HepG2 (cell line): Measurements from ENCODE around the gene NLRP12. TPM values are rescaled to one million over a fixed set of nuclear protein-coding genes. Genes with fewer than 3 reads are reported as not detected.
"Not testable (repeated sequence)": the region's sequence is repeated elsewhere in the genome, so short reads cannot be mapped to it uniquely, and the experiment has no call there.

ENCODE experiments used
- ATAC-seq: fragments of 200-7000 bp; cut with Tn5 transposase; 3 replicates; pipeline ENCODE4 v1.9.1; 2020; ENCODE audit warnings: mild to moderate bottlenecking, moderate library complexity
- BruUV-seq: library from RNA; stranded (reverse); fragments of 400-500 nt; replicated peaks from 2 replicates; lab custom pipeline; 2021; lab: Mats Ljungman, UMichigan
- CTCF ChIA-PET: fragments of 300-600 bp; formaldehyde crosslinking; extraction: SDS; loops from one replicate; lab custom pipeline; 2021; ENCODE audit warnings: low total read pairs, inconsistent platforms, low intra/inter-chr PET ratio; lab: Yijun Ruan, JAX
- POLR2A ChIA-PET: fragments of 350-600 bp; sonication (Branson Sonifier 250); formaldehyde crosslinking; loops from one replicate; lab custom pipeline; 2020; ENCODE audit warnings: antibody characterized with exemption, inconsistent platforms; lab: Yijun Ruan, JAX
- DNase-seq: peaks from one replicate; pipeline ENCODE4 v3.0.0-alpha.2; 2015; ENCODE audit warnings: low spot score
- FAIRE-seq: peaks from 3 replicates; lab custom pipeline; 2011; peaks lifted over from hg19 to GRCh38; lab: Jason Lieb, UNC
- H2AFZ ChIP-seq: one replicate; pipeline ENCODE4 v1.6.1; 2011; ENCODE audit warnings: low read length, inconsistent platforms
- H3K27ac ChIP-seq: fragments of 300-600 bp; 3 replicates; pipeline ENCODE4 v1.8.0; 2011; ENCODE audit warnings: mixed run types, mild to moderate bottlenecking, mixed read lengths, low read length, inconsistent platforms; ENCODE audit not compliant: insufficient read depth; ENCODE audit errors: extremely low read length
- H3K27me3 ChIP-seq, 2 experiments: fragments of 200-600 bp in 1 of 2; 2 replicates in 1 of 2; 3 replicates in 1 of 2; pipeline versions ENCODE4 v1.6.0 to v1.8.0; 2011; ENCODE audit warnings: low read length in 2 of 2, mild to moderate bottlenecking in 2 of 2, moderate library complexity in 2 of 2, inconsistent platforms in 1 of 2; ENCODE audit not compliant: insufficient read depth in 2 of 2, control insufficient read depth in 1 of 2
- H3K36me3 ChIP-seq, 2 experiments: fragments of 200-600 bp in 1 of 2; replicated peaks in 1 of 2; 2 replicates in 1 of 2; 3 replicates in 1 of 2; pipeline versions ENCODE4 v1.5.1 to v1.8.0; 2011; ENCODE audit warnings: low read length in 2 of 2, inconsistent platforms in 1 of 2; ENCODE audit not compliant: insufficient read depth in 2 of 2, control insufficient read depth in 1 of 2
- H3K4me1 ChIP-seq: 2 replicates; pipeline ENCODE4 v1.5.1; 2012; ENCODE audit warnings: low read length, inconsistent platforms; ENCODE audit not compliant: insufficient read depth
- H3K4me2 ChIP-seq: 2 replicates; pipeline ENCODE4 v1.6.0; 2011; ENCODE audit warnings: low read depth, low read length, inconsistent platforms
- H3K4me3 ChIP-seq, 3 experiments: fragments of 200-600 bp in 1 of 3; sonication (generic), shearing (Covaris generic) in 1 of 3; replicated peaks in 1 of 3; 2 replicates each; pipeline ENCODE4 v1.5.1; 2011 to 2016; ENCODE audit warnings: low read length in 3 of 3, inconsistent platforms in 2 of 3, low read depth in 2 of 3, mild to moderate bottlenecking in 2 of 3, control low read depth in 1 of 3, mixed read lengths in 1 of 3; ENCODE audit not compliant: insufficient read depth in 1 of 3
- H3K79me2 ChIP-seq: one replicate; pipeline ENCODE4 v1.6.1; 2011; ENCODE audit warnings: low read length, inconsistent platforms; ENCODE audit not compliant: insufficient read depth
- H3K9ac ChIP-seq: 2 replicates; pipeline ENCODE4 v1.6.0; 2011; ENCODE audit warnings: mild to moderate bottlenecking, low read depth, low read length, inconsistent platforms; ENCODE audit not compliant: insufficient read depth
- H3K9me3 ChIP-seq: 2 replicates; pipeline ENCODE4 v1.5.1; 2012; ENCODE audit warnings: mild to moderate bottlenecking, low read length
- H4K20me1 ChIP-seq: 2 replicates; pipeline ENCODE4 v1.6.0; 2011; ENCODE audit warnings: inconsistent platforms, mild to moderate bottlenecking, low read length, moderate library complexity; ENCODE audit not compliant: insufficient read depth
- CEBPB ChIP-seq: IDR thresholded peaks from 2 replicates; pipeline ENCODE4 v1.6.1; 2011; ENCODE audit warnings: low read depth, low read length, improper control_type of control experiment, borderline replicate concordance
- CREB1 ChIP-seq, 2 experiments: fragments of 450-650 bp in 1 of 2; IDR thresholded peaks; 2 replicates each; pipeline ENCODE4 v1.6.1; 2016 to 2017; ENCODE audit warnings: control low read depth in 1 of 2, mild to moderate bottlenecking in 1 of 2, missing compliant biosample characterization in 1 of 2, missing genetic modification characterization in 1 of 2
- ETV5 ChIP-seq: IDR thresholded peaks from 2 replicates; pipeline ENCODE4 v1.6.1; 2018; ENCODE audit warnings: missing biosample characterization, missing genetic modification reagents, inconsistent platforms, borderline replicate concordance
- IKZF1 ChIP-seq: fragments of 450-650 bp; IDR thresholded peaks from 2 replicates; pipeline ENCODE4 v1.7.1; 2016
- ZNF292 ChIP-seq: sonication (generic); formaldehyde crosslinking; IDR thresholded peaks from 2 replicates; pipeline ENCODE4 v1.8.1; 2022; ENCODE audit warnings: mild to moderate bottlenecking, low read depth, missing genetic modification reagents, borderline replicate concordance
- ZNF770 ChIP-seq: sonication (generic); formaldehyde crosslinking; IDR thresholded peaks from 2 replicates; pipeline ENCODE4 v1.5.0; 2020; ENCODE audit warnings: mild to moderate bottlenecking, missing genetic modification reagents
- WGBS: methylation state at CpG from one replicate; pipeline ENCODE4 v1.1.6; 2017; ENCODE audit warnings: low lambda C conversion rate; 5-methylcytosine and 5-hydroxymethylcytosine counted together
- in situ Hi-C: cut with HindIII; loops from 2 replicates; pipeline ENCODE4 v1.10.0; 2017; ENCODE audit warnings: low pct_unique_long_range_greater_than_20kb; ENCODE audit not compliant: extremely low pct_ligation_motif_present
- intact Hi-C: fragments of 100-400 bp; cut with micrococcal nuclease; formaldehyde crosslinking; loops from one replicate; pipeline ENCODE4 v1.10.0; 2022; ENCODE audit not compliant: unreplicated experiment
- polyA plus RNA-seq, 8 experiments: library from polyadenylated mRNA; depleted of rRNA in 3 of 8; stranded (reverse) in 7 of 8; unstranded in 1 of 8; fragments of >200 nt; fragmentation: Illumina TruSeq in 4 of 8; extraction: Trizol in 4 of 8; gene quantifications; 2 replicates each; pipeline versions ENCODE4 v1.2.1 to v1.2.3, GENCODE V29; 2011 to 2016; ENCODE audit warnings: low read depth in 4 of 8, missing spikeins in 1 of 8, mixed read lengths in 1 of 8; ENCODE audit not compliant: insufficient read depth in 1 of 8
- total RNA-seq, 5 experiments: library from RNA; depleted of rRNA; stranded (reverse); fragments of >200 nt; fragmentation: Illumina TruSeq; extraction: Trizol; gene quantifications; 2 replicates each; pipeline ENCODE4 v1.2.3, GENCODE V29; 2016; ENCODE audit warnings: low read depth in 1 of 5
- TF ChIP-seq, protein P1 (sequence below): sonication (generic); formaldehyde crosslinking; IDR thresholded peaks from one replicate; pipeline ENCODE4 v1.5.1; 2020; ENCODE audit warnings: mild to moderate bottlenecking, missing genetic modification reagents; ENCODE audit errors: not compliant biosample characterization

NLRP12 gene
- total and polyA plus RNA-seq, 2 of the 13 experiments (the other 11 are each of a cell fraction or from before 2014, with no cell fraction given), result 0.15 to 0.20 TPM

DNA sequence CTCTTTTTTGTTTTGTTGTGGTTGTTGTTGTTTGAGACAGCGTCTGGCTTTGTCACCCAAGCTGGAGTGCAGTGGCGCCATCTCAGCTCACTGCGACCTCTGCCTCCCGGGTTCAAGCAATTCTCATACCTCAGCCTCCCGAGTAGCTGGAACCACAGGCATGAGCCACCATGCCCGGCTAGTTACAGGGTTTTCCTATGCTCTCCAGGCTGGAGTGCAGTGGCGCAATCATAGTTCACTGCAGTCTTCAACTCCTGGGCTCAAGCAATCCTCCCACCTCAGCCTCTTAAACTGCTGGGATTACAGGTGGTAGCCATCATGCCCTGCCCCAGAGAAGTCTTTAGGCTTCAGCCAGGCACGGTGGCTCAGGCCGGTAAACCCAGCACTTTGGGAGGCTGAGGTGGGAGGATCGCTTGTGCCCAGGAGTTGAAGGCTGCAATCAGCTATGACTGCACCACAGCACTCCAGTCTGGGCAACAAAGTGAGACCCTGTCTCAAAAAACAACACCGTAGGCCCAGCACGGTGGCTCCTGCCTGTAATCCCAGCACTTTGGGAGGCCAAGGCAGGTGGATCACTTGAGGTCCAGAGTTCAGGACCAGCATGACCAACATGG is 54.3 kb downstream of the NLRP12 start:
- WGBS, result 64% methylated on average over 11 of the region's 12 CpGs
- DNase-seq, H3K4me1 ChIP-seq, H3K27me3 ChIP-seq, ATAC-seq, H3K4me3 ChIP-seq, CTCF ChIA-PET, H3K4me2 ChIP-seq, H2AFZ ChIP-seq, in situ Hi-C loops, H3K9me3 ChIP-seq, H3K27ac ChIP-seq, H3K36me3 ChIP-seq, POLR2A ChIA-PET, BruUV-seq, H3K9ac ChIP-seq, FAIRE-seq, intact Hi-C loops, H4K20me1 ChIP-seq, H3K79me2 ChIP-seq: not testable (repeated sequence)
- 0 out of 2 replicates have a peak, but pooled peaks have one; percentile 17 for TF ChIP-seq ZNF770 (CRISPR knock-in tag)
- TF ChIP-seq CEBPB, result peak; percentile 25; the same call in 1 of the 2 replicates

DNA sequence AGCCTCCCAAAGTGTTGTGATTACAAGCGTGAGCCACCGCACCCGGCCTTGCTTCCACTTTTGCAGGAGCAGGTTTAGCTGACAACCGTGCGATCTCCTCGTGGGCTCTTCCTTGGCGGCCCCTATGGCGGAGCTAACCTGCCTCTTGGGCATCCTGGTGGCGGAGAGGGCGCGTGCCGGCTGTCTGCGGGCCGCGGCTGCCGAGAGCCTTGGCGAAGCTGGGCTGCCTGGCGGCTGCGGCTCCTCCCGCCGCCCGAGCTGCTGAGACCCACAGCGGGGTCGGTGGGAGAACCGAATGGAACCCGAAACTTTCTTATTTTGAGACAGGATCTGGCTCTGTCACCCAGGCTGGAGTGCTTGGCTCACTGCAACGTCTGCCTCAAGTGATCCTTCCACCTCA is 55.7 kb downstream of the NLRP12 start:
- ChIA-PET CTCF (no interaction called here), POLR2A (no interaction called here)
- Histone ChIP-seq H3K36me3 (no peaks in the 10 kb centered on the region), H4K20me1 (no peaks in the 10 kb centered on the region), H3K9ac (no peak overlapping the region), H3K4me1 (no peaks in the 10 kb centered on the region), H3K9me3 (no peaks in the 10 kb centered on the region), H3K27ac (no peak overlapping the region), H3K27me3 (no peaks in the 10 kb centered on the region; a peak in 1 of 5 replicates), H3K4me3 (no peak overlapping the region), H3K4me2 (no peak overlapping the region), H3K79me2 (no peaks in the 10 kb centered on the region), H2AFZ (no peak overlapping the region)
- intact Hi-C loops, result no loop called here
- in situ Hi-C loops, result no loop called here
- DNase-seq (no peak), FAIRE-seq (no peak), ATAC-seq (no peak)
- 75% methylated on average over 9 of the region's 27 CpGs for WGBS
- BruUV-seq, result no TSS peak
- TF ChIP-seq, protein P1, sequence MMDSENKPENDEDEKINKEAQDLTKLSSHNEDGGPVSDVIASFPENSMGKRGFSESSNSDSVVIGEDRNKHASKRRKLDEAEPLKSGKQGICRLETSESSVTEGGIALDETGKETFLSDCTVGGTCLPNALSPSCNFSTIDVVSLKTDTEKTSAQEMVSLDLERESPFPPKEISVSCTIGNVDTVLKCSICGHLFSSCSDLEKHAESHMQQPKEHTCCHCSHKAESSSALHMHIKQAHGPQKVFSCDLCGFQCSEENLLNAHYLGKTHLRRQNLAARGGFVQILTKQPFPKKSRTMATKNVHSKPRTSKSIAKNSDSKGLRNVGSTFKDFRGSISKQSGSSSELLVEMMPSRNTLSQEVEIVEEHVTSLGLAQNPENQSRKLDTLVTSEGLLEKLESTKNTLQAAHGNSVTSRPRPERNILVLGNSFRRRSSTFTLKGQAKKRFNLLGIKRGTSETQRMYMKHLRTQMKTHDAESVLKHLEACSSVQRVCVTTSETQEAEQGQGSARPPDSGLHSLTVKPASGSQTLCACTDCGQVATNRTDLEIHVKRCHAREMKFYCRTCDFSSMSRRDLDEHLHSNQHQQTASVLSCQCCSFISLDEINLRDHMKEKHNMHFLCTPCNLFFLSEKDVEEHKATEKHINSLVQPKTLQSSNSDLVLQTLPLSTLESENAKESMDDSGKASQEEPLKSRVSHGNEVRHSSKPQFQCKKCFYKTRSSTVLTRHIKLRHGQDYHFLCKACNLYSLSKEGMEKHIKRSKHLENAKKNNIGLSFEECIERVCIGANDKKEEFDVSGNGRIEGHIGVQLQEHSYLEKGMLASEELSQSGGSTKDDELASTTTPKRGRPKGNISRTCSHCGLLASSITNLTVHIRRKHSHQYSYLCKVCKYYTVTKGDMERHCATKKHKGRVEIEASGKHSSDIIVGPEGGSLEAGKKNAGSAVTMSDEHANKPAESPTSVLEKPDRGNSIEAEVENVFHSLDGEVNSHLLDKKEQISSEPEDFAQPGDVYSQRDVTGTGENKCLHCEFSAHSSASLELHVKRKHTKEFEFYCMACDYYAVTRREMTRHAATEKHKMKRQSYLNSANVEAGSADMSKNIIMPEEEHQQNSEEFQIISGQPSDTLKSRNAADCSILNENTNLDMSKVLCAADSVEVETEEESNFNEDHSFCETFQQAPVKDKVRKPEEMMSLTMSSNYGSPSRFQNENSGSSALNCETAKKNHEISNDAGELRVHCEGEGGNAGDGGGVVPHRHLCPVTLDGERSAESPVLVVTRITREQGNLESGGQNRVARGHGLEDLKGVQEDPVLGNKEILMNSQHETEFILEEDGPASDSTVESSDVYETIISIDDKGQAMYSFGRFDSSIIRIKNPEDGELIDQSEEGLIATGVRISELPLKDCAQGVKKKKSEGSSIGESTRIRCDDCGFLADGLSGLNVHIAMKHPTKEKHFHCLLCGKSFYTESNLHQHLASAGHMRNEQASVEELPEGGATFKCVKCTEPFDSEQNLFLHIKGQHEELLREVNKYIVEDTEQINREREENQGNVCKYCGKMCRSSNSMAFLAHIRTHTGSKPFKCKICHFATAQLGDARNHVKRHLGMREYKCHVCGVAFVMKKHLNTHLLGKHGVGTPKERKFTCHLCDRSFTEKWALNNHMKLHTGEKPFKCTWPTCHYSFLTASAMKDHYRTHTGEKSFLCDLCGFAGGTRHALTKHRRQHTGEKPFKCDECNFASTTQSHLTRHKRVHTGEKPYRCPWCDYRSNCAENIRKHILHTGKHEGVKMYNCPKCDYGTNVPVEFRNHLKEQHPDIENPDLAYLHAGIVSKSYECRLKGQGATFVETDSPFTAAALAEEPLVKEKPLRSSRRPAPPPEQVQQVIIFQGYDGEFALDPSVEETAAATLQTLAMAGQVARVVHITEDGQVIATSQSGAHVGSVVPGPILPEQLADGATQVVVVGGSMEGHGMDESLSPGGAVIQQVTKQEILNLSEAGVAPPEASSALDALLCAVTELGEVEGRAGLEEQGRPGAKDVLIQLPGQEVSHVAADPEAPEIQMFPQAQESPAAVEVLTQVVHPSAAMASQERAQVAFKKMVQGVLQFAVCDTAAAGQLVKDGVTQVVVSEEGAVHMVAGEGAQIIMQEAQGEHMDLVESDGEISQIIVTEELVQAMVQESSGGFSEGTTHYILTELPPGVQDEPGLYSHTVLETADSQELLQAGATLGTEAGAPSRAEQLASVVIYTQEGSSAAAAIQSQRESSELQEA (CRISPR knock-in tag), result no peak
- TF ChIP-seq ETV5 (CRISPR knock-in tag) (no peak), ZNF292 (CRISPR knock-in tag) (no peak), IKZF1 (no peak), CREB1 (IDR thresholded peaks at IDR 0.05) (no peak), CREB1 (CRISPR knock-in tag; IDR thresholded peaks at IDR 0.05) (no peak)
